ENCODE results near the gene WDCP.

WDCP gene

DNA sequence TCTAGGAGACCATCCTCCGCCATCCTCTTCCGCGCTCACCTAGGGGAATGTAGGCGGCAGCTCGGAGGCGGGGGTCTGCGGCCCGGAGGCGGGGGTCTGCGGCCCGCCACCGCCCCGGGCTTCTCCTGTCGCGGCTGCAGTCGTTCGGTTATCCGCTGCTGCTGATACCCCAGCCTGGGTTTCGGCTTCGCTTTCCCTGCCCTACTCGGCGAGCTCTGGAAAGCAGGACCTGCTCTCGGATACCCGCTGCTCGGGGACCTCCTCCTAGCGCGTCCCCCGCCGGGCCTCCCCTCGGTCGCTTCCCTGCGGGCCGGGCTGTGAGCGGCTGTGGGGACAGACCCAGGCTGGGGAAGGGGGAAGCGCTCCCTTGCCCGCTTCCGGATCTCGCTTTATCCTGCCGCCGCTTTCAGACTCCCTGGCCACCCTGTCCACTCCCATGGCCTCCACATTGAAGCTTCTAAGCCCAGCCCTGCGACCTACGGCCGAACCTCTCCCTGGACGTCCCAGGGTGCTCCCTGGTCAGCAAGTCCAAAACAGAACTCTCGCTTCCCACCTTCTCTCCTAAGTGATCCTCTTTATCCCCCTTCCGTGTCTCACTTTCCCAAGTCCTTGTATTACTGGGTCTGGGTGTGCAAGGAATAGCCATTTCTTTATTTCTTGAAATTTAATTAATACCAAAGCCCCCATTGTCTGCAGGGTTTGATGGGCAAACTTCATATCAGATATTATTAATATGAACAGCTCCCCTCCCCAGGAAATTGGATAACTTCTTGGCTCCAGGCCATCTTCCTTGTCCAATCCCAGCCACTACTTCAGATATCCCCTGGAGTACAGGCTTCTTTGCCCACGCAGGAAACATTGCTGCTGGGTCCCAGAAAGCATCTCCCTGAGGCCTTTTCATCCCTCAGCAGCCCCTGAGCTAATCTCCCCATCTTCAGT lies 3.1 kb upstream of the WDCP start:
- TF ChIP-seq, protein P1, sequence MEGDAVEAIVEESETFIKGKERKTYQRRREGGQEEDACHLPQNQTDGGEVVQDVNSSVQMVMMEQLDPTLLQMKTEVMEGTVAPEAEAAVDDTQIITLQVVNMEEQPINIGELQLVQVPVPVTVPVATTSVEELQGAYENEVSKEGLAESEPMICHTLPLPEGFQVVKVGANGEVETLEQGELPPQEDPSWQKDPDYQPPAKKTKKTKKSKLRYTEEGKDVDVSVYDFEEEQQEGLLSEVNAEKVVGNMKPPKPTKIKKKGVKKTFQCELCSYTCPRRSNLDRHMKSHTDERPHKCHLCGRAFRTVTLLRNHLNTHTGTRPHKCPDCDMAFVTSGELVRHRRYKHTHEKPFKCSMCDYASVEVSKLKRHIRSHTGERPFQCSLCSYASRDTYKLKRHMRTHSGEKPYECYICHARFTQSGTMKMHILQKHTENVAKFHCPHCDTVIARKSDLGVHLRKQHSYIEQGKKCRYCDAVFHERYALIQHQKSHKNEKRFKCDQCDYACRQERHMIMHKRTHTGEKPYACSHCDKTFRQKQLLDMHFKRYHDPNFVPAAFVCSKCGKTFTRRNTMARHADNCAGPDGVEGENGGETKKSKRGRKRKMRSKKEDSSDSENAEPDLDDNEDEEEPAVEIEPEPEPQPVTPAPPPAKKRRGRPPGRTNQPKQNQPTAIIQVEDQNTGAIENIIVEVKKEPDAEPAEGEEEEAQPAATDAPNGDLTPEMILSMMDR (IDR thresholded peaks at IDR 0.05; ENCODE audit: control extremely low read depth, extremely low read depth, low read depth, missing control alignments) = no peak
- no peak for DNase-seq (ENCODE audit: extremely low spot score)
- ChIA-PET CTCF (interaction anchor here (0.7 to 5.7 kb wide), 10 partner anchors 10 to 225 kb away, joined by 3 to 25 read pairs (median 4); partner anchors contain the start of genes ATAD2B and TP53I3), POLR2A (interaction anchor here (0.5 kb wide), 1 partner anchor 98 kb away, joined by 3 read pairs; no protein-coding TSS in a partner anchor)

- TF ChIP-seq, protein P1 (IDR thresholded peaks at IDR 0.05; ENCODE audit: control extremely low read depth, extremely low read depth, low read depth, missing control alignments) = no peak
- POLR2A ChIA-PET = no interaction called here
- peak; percentile 76 for DNase-seq (ENCODE audit: extremely low spot score)
- CTCF ChIA-PET = interaction anchor here (0.9 to 4.9 kb wide), 5 partner anchors 11 to 23 kb away, joined by 3 to 25 read pairs (median 4); no protein-coding TSS in a partner anchor
These were observed 2.4 kb upstream of the WDCP start, which contains the start of gene FKBP1B for GRCh38 chr2:24049485-24050021. Gene FKBP1B, plus strand, starts transcription at chr2:24049741. Its CDS starts 109 bp downstream, at chr2:24049850.

DNA sequence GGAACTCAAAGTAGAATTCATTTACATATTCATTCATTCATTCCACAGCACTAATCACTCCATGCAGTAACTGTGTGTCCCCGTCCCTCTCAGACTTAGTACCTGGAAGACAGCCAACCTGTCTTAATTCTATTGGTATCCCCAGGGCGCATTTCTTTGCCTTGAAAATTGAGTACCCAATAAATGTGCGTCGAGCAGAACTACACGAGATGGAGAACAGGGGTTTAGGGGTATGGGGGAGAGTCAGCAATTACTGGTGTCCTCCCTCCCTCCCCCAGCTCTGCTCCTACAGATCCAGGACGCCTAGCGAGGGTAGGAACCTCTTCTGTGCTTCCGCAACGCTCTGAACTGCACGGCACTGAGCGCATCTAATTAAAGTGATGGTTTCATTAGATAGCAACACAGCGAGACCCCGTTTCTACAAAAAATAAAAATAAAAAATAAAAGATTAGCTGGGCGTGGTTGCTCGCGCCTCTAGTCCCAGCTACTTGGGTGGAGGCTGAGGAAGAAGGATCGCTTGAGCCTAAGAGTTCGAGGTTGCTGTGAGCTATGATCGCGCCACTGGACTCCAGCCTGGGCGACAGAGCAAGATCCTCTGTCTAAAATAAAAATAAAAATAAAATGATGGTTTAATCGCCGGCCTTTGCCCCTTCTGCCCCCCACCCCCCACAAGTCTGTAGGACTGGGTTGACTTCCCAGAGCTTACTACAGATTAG lies 1.7 kb upstream of the WDCP start:
- ChIA-PET POLR2A (no interaction called here), CTCF (interaction anchor here (0.9 to 4.9 kb wide), 3 partner anchors 11 to 18 kb away, joined by 3 to 25 read pairs (median 3); no protein-coding TSS in a partner anchor)

DNA sequence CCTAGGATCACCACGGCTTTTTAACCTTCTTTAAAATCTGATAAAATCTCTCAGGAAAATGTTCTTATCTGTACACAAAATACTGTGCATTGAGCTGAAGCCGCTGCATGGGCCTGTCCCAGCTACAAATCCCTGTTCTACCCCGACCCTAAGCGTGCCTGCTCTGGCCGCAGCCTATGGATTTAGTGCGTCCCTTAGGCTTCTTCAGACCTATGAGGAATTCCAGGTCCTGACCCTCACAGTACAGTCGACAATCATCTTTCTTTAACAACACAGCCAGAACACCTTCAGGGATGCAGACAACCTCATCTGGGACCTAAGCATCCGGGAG lies 477 bp upstream of the WDCP start:
- no peak for DNase-seq (ENCODE audit: extremely low spot score)
- POLR2A ChIA-PET = interaction anchor here (0.6 to 1.4 kb wide), 5 partner anchors 9 to 121 kb away, joined by 3 to 6 read pairs (median 3); partner anchors contain the start of genes ATAD2B and SF3B6
- CTCF ChIA-PET = interaction anchor here (1.0 to 1.8 kb wide), 6 partner anchors 12 to 223 kb away, joined by 4 to 9 read pairs (median 6); partner anchors contain the start of genes ATAD2B and TP53I3
- TF ChIP-seq, protein P1 (IDR thresholded peaks at IDR 0.05; ENCODE audit: control extremely low read depth, extremely low read depth, low read depth, missing control alignments) = no peak

More for the DNA sequence above, 1.7 kb upstream of the WDCP start:
- no peak for DNase-seq (ENCODE audit: extremely low spot score)
- TF ChIP-seq, protein P1 (IDR thresholded peaks at IDR 0.05; ENCODE audit: control extremely low read depth, extremely low read depth, low read depth, missing control alignments) = no peak

DNA sequence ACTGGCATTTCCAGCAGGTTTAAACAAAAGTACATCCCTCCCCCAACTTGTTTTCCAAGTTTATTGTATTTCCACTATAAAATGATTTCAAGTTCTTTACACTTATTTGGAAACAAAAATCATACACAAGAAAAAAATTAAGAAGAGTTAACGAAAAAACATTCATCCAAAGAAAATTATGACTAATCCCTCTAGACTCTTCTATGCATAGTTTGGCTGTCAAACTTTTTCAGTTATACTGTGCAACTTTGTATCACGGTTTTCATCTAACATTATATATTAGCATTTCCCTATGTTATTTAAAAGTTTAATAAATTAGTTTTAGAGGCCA lies 627 bp downstream of the WDCP start:
- CTCF ChIA-PET = interaction anchor here (1.1 to 1.8 kb wide), 5 partner anchors 13 to 119 kb away, joined by 4 to 9 read pairs (median 6); partner anchors contain the start of genes ATAD2B and TP53I3
- TF ChIP-seq, protein P1 (IDR thresholded peaks at IDR 0.05; ENCODE audit: control extremely low read depth, extremely low read depth, low read depth, missing control alignments) = no peak
- DNase-seq (ENCODE audit: extremely low spot score) = no peak
- POLR2A ChIA-PET = interaction anchor here (1.4 kb wide), 1 partner anchor 30 kb away, joined by 6 read pairs; the partner anchor contains the start of gene SF3B6
